B cell (primary cell): Measurements from ENCODE around the gene AHNAK. TPM values are rescaled to one million over a fixed set of nuclear protein-coding genes. Genes with fewer than 3 reads are reported as not detected.

Source experiments
- ATAC-seq: fragments of 200-7000 bp; cut with Tn5 transposase; one replicate; pipeline ENCODE4 v1.10.0; 2021; ENCODE audit warnings: low read depth, mild to moderate bottlenecking, moderate number of reproducible peaks, moderate library complexity
- CTCF ChIA-PET: fragments of 350-600 bp; sonication (Branson Sonifier 250); formaldehyde crosslinking; loops from one replicate; lab custom pipeline; 2021; ENCODE audit warnings: antibody characterized with exemption, inconsistent platforms; lab: Charles Lee
- POLR2A ChIA-PET: fragments of 350-600 bp; sonication (Branson Sonifier 250); formaldehyde crosslinking; loops from one replicate; lab custom pipeline; 2021; ENCODE audit warnings: antibody characterized with exemption; lab: Charles Lee
- DNase-seq: peaks from one replicate; pipeline ENCODE4 v3.0.0; 2013
- H2AFZ ChIP-seq: 2 replicates; pipeline ENCODE4 v1.6.1; 2012; ENCODE audit warnings: mild to moderate bottlenecking, low read depth, low read length; ENCODE audit not compliant: insufficient read depth, poor library complexity, severe bottlenecking
- H3K27ac ChIP-seq, 2 donors: 1 replicate in 1 of 2; 2 replicates in 1 of 2; pipeline ENCODE4 v1.5.1; 2012 to 2013; ENCODE audit warnings: low read length in 2 of 2, mild to moderate bottlenecking in 2 of 2, moderate library complexity in 1 of 2
- H3K27me3 ChIP-seq, 4 experiments: fragments of 200-600 bp in 1 of 4; sonication (generic) in 1 of 4; replicated peaks in 1 of 4; 1 replicate in 2 of 4; 2 replicates in 2 of 4; pipeline versions ENCODE4 v1.6.1 to v1.7.0; 2013 to 2016; ENCODE audit warnings: low read length in 3 of 4, mild to moderate bottlenecking in 2 of 4, mixed read lengths in 1 of 4, moderate library complexity in 1 of 4; ENCODE audit not compliant: insufficient read depth in 4 of 4, control insufficient read depth in 3 of 4; ENCODE audit errors: control extremely low read depth in 1 of 4
- H3K36me3 ChIP-seq, 2 experiments: replicated peaks in 1 of 2; 1 replicate in 1 of 2; 2 replicates in 1 of 2; pipeline versions ENCODE4 v1.6.1 to v1.7.1; 2013; ENCODE audit warnings: low read length in 1 of 2; ENCODE audit not compliant: insufficient read depth in 2 of 2, control insufficient read depth in 1 of 2; ENCODE audit errors: control extremely low read depth in 1 of 2, extremely low read depth in 1 of 2
- H3K4me1 ChIP-seq, 2 donors: fragments of 200-600 bp in 1 of 2; sonication (generic) in 1 of 2; 1 replicate in 1 of 2; 2 replicates in 1 of 2; pipeline versions ENCODE4 v1.5.1 to v1.6.1; 2013 to 2017; ENCODE audit warnings: low read length in 2 of 2; ENCODE audit not compliant: control insufficient read depth in 2 of 2, insufficient read depth in 2 of 2
- H3K4me2 ChIP-seq: replicated peaks from 2 replicates; pipeline ENCODE3; 2012; ENCODE audit warnings: mild to moderate bottlenecking, low read depth, low read length; ENCODE audit not compliant: poor library complexity, severe bottlenecking
- H3K4me3 ChIP-seq, 5 experiments: fragments of 200-600 bp in 1 of 5; sonication (generic) in 1 of 5; 1 replicate in 3 of 5; 2 replicates in 2 of 5; pipeline versions ENCODE4 v1.5.1 to v1.7.0; 2011 to 2016; ENCODE audit warnings: low read length in 4 of 5, mild to moderate bottlenecking in 4 of 5, low read depth in 2 of 5, control low read depth in 1 of 5, moderate library complexity in 1 of 5; ENCODE audit not compliant: insufficient read depth in 1 of 5; ENCODE audit errors: control extremely low read depth in 1 of 5, extremely low read depth in 1 of 5
- H3K79me2 ChIP-seq: fragments of 200-600 bp; sonication (generic); one replicate; pipeline ENCODE4 v1.6.0; 2016; ENCODE audit warnings: low read length; ENCODE audit not compliant: control insufficient read depth, insufficient read depth
- H3K9ac ChIP-seq: fragments of 200-600 bp; sonication (generic); 2 replicates; pipeline ENCODE4 v1.6.1; 2017; ENCODE audit warnings: mild to moderate bottlenecking, low read length, moderate library complexity
- H3K9me3 ChIP-seq, 3 donors: one replicate each; pipeline versions ENCODE4 v1.6.1 to v1.7.1; 2013; ENCODE audit warnings: low read length in 2 of 3; ENCODE audit not compliant: control insufficient read depth in 2 of 3, insufficient read depth in 1 of 3; ENCODE audit errors: control extremely low read depth in 1 of 3
- H4K20me1 ChIP-seq: 2 replicates; pipeline ENCODE4 v1.6.0; 2012; ENCODE audit warnings: mild to moderate bottlenecking, low read length; ENCODE audit not compliant: insufficient read depth, control insufficient read depth, poor library complexity, severe bottlenecking
- H3K27ac Mint-ChIP-seq: one replicate; pipeline ENCODE4 v1.8.0; 2021; ENCODE audit warnings: mixed read lengths
- H3K27me3 Mint-ChIP-seq: one replicate; pipeline ENCODE4 v1.8.0; 2021; ENCODE audit warnings: mixed read lengths
- H3K4me1 Mint-ChIP-seq: one replicate; pipeline ENCODE4 v1.8.0; 2021; ENCODE audit warnings: mixed read lengths
- H3K4me3 Mint-ChIP-seq: one replicate; pipeline ENCODE4 v1.8.0; 2021; ENCODE audit warnings: mixed read lengths
- H3K9me3 Mint-ChIP-seq: one replicate; pipeline ENCODE4 v1.8.0; 2022; ENCODE audit warnings: mixed read lengths; ENCODE audit not compliant: insufficient read depth
- EZH2 ChIP-seq: IDR thresholded peaks from 2 replicates; pipeline ENCODE4 v1.6.1; 2012; ENCODE audit warnings: borderline replicate concordance, low read depth, mild to moderate bottlenecking, moderate library complexity, low read length; ENCODE audit not compliant: insufficient read depth, poor library complexity, severe bottlenecking
- WGBS: methylation state at CpG from one replicate; pipeline ENCODE4 v1.1.5; 2013; ENCODE audit warnings: missing lambda C conversion rate; ENCODE audit not compliant: insufficient coverage; 5-methylcytosine and 5-hydroxymethylcytosine counted together
- intact Hi-C: fragments of 100-400 bp; cut with micrococcal nuclease; formaldehyde crosslinking; loops from one replicate; pipeline ENCODE4 v1.10.0; 2022
- polyA plus RNA-seq: library from polyadenylated mRNA; depleted of rRNA; stranded (reverse); fragments of >200 nt; gene quantifications from 2 replicates; pipeline ENCODE4 v1.2.3, GENCODE V29; 2012
- total RNA-seq, 2 donors: library from RNA; stranded (reverse); fragments of 120-200 nt in 1 of 2; gene quantifications; 1 replicate in 1 of 2; 2 replicates in 1 of 2; pipeline versions ENCODE4 v1.2.3 to v1.2.4, GENCODE V29; 2013 to 2022
- TF ChIP-seq, protein P1 (sequence below): fragments of 200-600 bp; IDR thresholded peaks from one replicate; pipeline ENCODE4 v1.8.0; 2022; ENCODE audit warnings: antibody characterized with exemption, mild to moderate bottlenecking

AHNAK gene
- total and polyA plus RNA-seq, 2 donors (not counting 1 experiment from before 2014, with no cell fraction given) = 63.7 to 229 TPM

DNA sequence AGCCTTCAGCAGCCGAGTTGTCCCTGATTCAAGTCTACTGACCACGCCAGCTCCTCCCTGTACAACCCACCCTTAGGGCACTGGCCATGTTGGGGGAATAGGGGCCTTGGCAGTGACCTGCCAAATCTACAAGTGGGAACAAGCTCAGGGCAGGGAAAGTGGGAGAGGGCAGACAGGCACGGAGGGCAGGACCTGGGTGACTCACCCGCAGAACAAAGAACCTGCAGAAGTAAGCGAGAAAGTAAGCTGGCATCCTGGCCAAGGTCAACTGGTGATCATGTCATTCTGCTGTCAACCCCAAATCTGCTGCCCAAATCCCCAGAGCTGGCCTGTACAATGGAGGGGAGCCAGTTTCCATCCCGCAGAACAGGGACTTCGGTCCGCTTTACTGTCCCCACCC, 135.6 kb downstream of the AHNAK start:
- no peak overlapping the region for H3K9ac ChIP-seq
- no peak overlapping the region for H2AFZ ChIP-seq
- H3K79me2 ChIP-seq = no peaks in the 10 kb centered on the region
- Mint-ChIP-seq H3K9me3 (no peaks in the 10 kb centered on the region), H3K4me3 (no peak overlapping the region), H3K4me1 (no peaks in the 10 kb centered on the region), H3K27ac (no peak overlapping the region), H3K27me3 (no peaks in the 10 kb centered on the region)
- H3K4me3 ChIP-seq = no peak overlapping the region
- no peak for DNase-seq
- ChIA-PET CTCF (interaction anchor here (0.6 to 2.5 kb wide), 4 partner anchors 8 to 329 kb away, joined by 3 to 12 read pairs (median 5); partner anchors contain the start of gene SCGB1A1), POLR2A (no interaction called here)
- no peak overlapping the region for H3K27ac ChIP-seq
- intact Hi-C loops = no loop called here
- H4K20me1 ChIP-seq = no peaks in the 10 kb centered on the region
- TF ChIP-seq EZH2 = no peak
- TF ChIP-seq, protein P1, sequence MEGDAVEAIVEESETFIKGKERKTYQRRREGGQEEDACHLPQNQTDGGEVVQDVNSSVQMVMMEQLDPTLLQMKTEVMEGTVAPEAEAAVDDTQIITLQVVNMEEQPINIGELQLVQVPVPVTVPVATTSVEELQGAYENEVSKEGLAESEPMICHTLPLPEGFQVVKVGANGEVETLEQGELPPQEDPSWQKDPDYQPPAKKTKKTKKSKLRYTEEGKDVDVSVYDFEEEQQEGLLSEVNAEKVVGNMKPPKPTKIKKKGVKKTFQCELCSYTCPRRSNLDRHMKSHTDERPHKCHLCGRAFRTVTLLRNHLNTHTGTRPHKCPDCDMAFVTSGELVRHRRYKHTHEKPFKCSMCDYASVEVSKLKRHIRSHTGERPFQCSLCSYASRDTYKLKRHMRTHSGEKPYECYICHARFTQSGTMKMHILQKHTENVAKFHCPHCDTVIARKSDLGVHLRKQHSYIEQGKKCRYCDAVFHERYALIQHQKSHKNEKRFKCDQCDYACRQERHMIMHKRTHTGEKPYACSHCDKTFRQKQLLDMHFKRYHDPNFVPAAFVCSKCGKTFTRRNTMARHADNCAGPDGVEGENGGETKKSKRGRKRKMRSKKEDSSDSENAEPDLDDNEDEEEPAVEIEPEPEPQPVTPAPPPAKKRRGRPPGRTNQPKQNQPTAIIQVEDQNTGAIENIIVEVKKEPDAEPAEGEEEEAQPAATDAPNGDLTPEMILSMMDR = no peak
- H3K9me3 ChIP-seq = no peaks in the 10 kb centered on the region
- no peaks in the 10 kb centered on the region for H3K4me1 ChIP-seq
- no peaks in the 10 kb centered on the region for H3K36me3 ChIP-seq
- 100% methylated on average over 6 of the region's 8 CpGs for WGBS
- no peak for ATAC-seq
- H3K4me2 ChIP-seq = no peak overlapping the region
- no peaks in the 10 kb centered on the region for H3K27me3 ChIP-seq

- Histone ChIP-seq H3K36me3 (no peaks in the 10 kb centered on the region), H3K4me3 (no peak overlapping the region), H2AFZ (no peak overlapping the region), H3K27ac (no peak overlapping the region), H3K9ac (no peak overlapping the region), H3K27me3 (no peaks in the 10 kb centered on the region), H3K4me1 (no peaks in the 10 kb centered on the region), H3K9me3 (no peaks in the 10 kb centered on the region), H3K4me2 (no peak overlapping the region), H4K20me1 (no peaks in the 10 kb centered on the region), H3K79me2 (no peaks in the 10 kb centered on the region)
- TF ChIP-seq EZH2 = no peak
- TF ChIP-seq, protein P1 = no peak
- intact Hi-C loops = no loop called here
- Mint-ChIP-seq H3K27me3 (peaks cover 3% of the 10 kb centered on the region), H3K9me3 (no peaks in the 10 kb centered on the region), H3K27ac (no peak overlapping the region), H3K4me3 (no peak overlapping the region), H3K4me1 (no peaks in the 10 kb centered on the region)
- ChIA-PET POLR2A (no interaction called here), CTCF (interaction anchor here (2.5 kb wide), 1 partner anchor 14 kb away, joined by 12 read pairs; no protein-coding TSS in a partner anchor)
- DNase-seq (no peak), ATAC-seq (no peak)
- WGBS = 92% methylated on average over 8 of the region's 8 CpGs
Observed at GRCh38 chr11:62409831-62410230, 136.8 kb downstream of the AHNAK start.
